NCI-H748 (cell line): ENCODE data around the gene PCGF5.
"Not testable (repeated sequence)": the region's sequence is repeated elsewhere in the genome, so short reads cannot be mapped to it uniquely, and the experiment has no call there.

Source experiments
- DNase-seq: peaks from one replicate; lab custom pipeline; 2025; ENCODE audit not compliant: unreplicated experiment; lab: John Stamatoyannopoulos, UW

The PCGF5 gene

GRCh38 chr10:91210014-91210413, 10.4 kb upstream of the PCGF5 start:
- peak; percentile 88 for DNase-seq

DNA sequence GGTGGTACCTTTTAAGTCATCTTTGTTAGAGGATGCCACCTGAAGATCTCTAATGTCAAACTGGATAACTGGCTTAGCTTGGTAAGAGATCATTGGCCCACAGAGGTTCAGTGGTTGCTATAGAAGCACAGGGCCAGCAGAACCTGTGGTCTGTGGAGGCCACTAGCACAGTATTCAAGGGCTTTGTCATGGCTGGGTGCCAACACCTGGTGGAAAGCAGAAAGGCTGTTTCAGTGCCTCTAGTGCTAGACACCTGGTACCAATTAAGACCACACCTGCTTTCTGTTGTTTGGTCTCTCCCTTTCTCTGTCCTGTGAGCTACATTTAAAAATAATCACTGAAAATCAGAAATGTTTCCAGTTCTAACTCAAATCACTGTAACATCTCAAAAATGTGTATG, 10.0 kb upstream of the PCGF5 start:
- peak; percentile 99 for DNase-seq

GRCh38 chr10:91211675-91212074, 8.8 kb upstream of the PCGF5 start:
- DNase-seq, result peak; percentile 46

DNA sequence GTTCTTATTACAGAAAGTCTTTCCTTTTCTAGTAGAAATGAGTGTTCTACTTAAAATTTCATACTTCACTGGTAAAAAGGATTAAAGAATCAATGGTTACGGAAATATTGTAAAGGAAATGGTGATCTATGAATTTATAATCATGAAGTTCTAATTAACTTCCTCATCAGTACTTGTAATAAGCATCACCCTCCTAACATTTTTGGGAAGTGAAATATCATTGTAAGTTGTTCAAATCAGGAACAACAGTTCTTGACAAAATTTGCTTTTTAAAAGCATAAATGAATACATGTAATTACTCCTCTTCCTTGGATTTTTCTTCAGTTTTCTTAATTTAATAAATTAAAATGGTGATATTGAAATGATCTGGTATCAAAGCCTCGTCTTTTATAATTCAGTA, 5.6 kb upstream of the PCGF5 start:
- no peak for DNase-seq

DNA sequence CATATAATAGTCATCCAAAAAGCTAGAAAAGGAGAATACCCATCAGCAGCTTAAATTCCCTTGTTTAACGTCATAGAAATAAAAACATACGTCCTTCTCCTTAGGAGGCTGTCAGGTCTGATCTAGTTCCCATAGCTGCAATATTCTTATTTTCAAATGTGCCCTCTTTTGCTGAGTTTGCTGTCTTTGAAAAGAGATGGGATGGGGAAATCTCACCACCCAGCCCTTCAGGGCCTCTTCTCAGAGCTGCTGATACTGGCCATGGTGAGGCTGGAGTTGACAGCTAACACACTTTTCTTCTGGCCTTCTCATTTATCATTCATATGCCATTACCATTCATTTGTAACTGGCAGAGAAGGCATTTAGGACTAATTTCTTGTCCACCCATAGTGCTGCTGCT, 5.1 kb upstream of the PCGF5 start:
- no peak for DNase-seq

DNA sequence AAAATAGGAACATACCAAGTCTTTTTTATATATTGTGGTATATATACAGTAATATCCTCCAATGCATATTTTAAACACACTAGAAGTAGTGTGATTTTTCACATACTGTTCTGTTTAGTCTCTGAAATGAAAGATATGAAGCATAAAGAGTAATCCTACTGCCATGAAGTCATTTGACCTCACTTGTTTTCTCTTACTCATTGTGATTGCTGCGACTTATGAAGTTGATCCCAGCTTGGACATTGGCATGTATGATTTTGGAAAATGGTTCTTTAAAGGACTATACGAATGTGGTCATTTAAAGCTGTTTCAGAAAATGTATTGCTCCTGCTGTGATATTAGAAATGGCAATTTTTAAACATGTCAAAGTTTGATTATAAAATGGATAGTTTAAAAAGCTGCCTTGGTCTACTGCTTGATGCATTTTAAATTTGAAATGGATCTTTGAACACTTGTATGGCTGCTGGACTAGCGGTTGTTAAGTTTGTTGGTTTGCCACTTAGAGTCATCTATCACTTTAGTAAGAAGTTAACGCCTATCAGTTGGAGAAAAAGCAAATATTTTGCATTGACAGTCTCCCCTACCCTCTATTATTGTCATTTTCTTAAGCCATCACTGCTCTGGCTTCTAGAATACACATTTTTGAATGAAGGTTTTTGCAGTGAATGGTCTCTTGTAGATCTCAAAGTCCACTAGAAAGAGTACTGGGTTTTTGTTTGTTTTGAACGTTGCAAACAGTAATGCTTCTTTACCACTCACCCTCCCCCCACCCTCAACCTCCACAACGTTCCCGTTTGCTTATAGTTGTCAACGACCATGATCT, 881 bp upstream of the PCGF5 start:
- no peak for DNase-seq

DNA sequence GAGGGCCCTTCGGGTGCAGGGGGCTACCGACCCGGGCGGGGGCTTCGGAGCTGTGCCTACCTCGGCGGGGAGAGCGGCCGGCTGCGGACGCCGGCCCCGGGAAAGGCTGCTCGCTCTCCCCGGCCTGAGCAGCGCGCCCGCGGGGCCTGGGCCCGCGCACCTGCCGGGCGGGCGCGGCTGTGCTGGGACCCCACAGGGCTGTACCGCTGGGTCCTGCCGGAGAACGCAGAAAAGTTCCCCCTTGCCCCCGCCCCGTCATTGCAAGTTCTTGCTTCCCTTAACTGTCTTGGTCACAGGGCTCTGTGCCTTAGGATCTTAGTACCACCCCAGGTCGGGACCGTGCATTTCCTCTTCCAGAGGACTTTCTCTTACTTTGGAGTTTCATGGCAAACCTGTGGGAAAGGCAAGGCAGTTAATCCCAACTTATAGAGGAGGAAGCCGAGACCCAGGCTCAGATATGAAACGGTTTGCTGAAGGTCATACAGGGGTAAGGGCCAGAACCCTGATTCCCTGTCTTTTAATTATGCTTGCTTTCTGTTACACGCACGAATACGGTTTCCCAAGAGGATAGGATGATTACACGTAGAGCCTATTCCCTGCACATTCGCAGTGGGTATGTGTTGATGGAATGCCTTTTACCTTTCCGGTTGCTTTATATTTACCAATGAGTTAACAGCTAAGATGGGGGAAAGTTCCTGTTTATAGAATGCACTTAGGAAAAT, 652 bp downstream of the PCGF5 start:
- DNase-seq, result peak; percentile 29

- DNase-seq, result no peak
Observed at GRCh38 chr10:91226093-91226492, 5.6 kb downstream of the PCGF5 start.

DNA sequence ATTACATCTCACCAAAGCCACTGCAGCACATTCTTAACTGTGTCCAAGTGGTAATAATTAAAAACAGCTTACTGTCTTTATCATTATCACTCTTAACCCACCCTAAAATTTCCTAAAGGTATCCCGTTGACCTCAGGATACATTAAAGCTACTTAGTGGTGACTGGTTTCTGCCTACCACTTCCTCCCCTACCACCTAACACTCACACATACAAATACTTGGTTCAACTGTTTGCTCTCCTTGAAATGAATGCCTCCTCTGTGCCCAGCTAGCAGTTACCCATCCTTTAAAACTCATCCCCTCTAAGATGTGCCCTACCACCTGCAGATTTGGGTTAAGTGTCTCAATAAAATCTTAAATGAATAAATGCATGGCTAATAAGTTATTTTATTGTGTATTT, 7.1 kb downstream of the PCGF5 start:
- no peak for DNase-seq

GRCh38 chr10:91229683-91230082, 9.2 kb downstream of the PCGF5 start:
- DNase-seq, result no peak

GRCh38 chr10:91238191-91238590, 17.7 kb downstream of the PCGF5 start:
- DNase-seq, result no peak

DNA sequence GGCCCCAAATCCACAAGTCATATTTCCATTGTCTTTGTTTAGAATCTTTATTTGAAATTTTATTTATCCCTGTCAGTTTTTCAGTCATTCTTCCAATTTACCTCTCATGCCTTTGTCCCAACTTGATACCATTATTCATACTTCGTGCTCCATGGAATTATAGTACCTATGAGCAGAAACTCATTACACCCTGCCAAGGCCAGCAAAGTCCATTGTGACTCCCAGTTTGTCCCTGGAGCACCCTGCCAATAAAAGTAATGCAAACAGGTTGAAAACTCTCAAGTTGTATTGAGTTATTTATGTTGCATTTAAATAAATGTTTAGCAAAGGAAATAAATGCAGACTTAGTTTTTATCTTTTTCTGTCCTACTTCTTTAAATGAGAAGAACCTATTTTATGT, 19.3 kb downstream of the PCGF5 start:
- no peak for DNase-seq

- DNase-seq, result no peak
Observed at GRCh38 chr10:91242940-91243339, 22.5 kb downstream of the PCGF5 start.

DNA sequence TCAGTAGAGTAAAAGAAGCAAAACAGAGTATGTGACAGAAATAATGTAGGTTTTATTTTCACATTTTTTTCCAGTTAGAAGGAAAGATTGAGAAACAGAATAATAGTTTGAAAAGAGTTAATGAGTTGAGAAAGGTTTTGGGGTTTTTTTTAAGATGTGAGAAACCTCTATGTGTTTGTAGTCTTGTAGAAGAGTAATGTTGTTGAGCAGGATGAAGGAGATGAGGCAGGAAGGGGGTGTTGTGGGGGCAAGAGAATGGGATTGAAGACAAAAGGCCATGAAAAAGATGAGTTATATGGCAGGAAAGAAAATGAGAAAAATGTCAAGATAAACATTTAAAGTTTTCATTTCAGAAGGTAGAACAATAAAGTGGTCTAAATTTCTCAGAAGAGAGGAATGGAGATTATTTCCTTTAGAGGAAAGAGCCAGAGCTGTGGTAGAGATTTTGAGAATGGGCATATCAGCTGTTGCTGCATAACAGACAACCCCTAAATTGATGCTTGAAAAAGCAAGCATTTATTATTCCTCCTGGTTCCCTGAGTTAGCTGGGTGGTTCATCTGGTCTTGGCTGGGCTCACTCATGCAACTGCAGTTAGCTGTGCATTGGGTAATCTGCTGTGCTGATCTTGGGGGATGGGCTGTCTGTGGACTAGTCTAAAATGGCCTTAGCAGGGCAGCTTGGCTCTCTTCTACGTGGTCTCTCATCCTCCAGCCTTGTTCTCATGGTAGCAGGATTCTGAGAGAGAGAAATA, 27.1 kb downstream of the PCGF5 start:
- no peak for DNase-seq

DNA sequence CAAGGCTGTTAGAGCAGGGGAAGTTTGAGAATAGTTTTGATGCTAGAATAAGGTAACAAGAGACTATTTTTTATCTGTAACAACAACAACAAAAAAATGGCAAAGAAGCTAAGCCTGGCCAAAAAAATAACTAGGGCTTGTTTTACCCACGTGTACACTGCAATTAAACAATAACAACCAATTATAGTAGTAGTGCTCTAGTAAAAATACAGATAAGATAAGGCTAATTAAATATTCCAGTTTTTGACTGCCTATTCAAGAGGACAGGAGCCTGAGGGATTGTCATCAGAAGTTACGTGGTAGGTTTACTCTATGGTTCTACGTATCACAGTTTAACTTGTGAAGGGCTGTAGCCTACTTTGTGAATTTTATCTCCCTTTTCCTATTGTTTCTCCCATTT, 29.2 kb downstream of the PCGF5 start:
- DNase-seq, result no peak

- DNase-seq, result no peak
Observed at GRCh38 chr10:91250341-91250740, 29.9 kb downstream of the PCGF5 start.

GRCh38 chr10:91251430-91252056, 31.1 kb downstream of the PCGF5 start:
- DNase-seq, result peak; percentile 42

DNA sequence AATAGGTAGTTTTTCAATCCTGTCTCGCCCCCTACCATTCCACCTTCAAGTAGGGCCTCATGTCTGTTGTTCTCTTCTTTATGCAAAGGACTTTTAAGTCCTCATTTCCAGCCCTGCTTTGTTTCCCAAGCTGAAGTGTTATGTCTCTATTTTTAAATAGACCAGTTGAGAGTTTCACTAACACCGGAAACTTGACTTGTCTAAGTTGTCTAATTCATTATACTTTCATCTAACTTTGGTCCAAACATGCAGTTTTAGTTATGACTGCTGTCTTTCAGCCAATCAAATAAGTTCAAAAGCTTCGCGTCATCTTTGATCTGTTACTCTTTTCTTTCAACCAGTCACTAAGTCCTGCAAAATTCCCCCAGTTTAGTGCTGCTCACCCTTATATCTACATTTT, 32.8 kb downstream of the PCGF5 start:
- DNase-seq, result no peak

DNA sequence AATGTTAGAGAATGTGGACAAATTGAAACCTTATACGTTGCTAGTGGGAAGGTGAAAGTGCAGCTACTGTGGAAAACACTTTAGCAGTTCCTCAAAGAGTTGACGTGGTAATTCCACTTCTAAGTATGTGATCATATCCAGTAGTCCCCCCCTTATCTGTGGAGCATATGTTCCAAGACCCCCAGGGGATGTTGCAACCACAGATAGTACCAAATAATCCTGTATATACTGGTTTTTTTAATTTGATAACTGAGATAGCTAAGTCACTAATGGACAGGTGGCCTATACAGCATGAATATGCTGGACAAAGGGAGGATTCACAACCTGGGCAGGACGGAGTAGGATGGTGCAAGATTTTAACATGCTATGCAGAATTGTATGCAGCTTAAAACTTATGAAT, 36.8 kb downstream of the PCGF5 start:
- no peak for DNase-seq

- DNase-seq, result not testable (repeated sequence)
Observed at GRCh38 chr10:91260417-91260816, 40.0 kb downstream of the PCGF5 start.

DNA sequence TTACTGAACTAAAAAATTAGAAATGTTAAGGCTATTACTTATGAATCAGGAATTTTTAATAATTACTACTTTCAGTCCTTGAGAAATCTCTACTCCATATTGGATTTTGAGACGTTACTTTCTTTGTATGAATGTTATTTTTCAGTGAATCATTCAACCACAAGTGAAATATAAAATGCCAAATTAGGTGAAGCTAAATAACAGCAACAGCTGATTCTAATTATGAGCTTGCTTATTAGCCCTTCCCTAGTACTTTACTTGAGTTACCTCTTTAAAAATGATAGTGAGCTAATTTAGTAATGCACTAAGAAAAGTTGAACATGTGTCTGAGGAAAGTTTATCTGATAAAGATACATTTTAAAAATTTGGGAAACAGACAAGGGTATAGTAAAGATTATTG, 51.4 kb downstream of the PCGF5 start:
- no peak for DNase-seq
